ENCODE measurements around the gene CNPY4.

Gene CNPY4

GRCh38 chr7:100081535-100082102 is 37.8 kb upstream of the CNPY4 start, which contains the start of gene ZNF3:
Gene ZNF3, minus strand, starts transcription at chr7:100081723. Its CDS starts 4,366 bp downstream, at chr7:100077357.
- Histone ChIP-seq H3K4me3 (ENCODE audit: low read length in 2 of 2) (peak within 1 kb of the TSS; percentile 95 to 100), H3K9me3 (ENCODE audit: control insufficient read depth in 2 of 2, low read length in 2 of 2) (no peaks in the 10 kb centered on the region), H3K36me3 (ENCODE audit: control insufficient read depth in 2 of 2, insufficient read depth in 2 of 2, low read length in 2 of 2) (peaks cover 8 to 9% of the 10 kb centered on the region in 2 donors), H3K4me1 (ENCODE audit: control insufficient read depth in 2 of 2, insufficient read depth in 2 of 2, low read length in 2 of 2) (peaks cover 30 to 41% of the 10 kb centered on the region in 2 donors), H3K9ac (ENCODE audit: low read depth in 1 of 2, low read length in 2 of 2) (peak within 1 kb of the TSS; percentile 95 to 99), H3K27ac (ENCODE audit: low read depth in 2 of 2, low read length in 2 of 2) (peak within 1 kb of the TSS; percentile 85 to 88), H3K27me3 (ENCODE audit: control insufficient read depth in 2 of 2, insufficient read depth in 2 of 2, low read length in 2 of 2) (no peaks in the 10 kb centered on the region)

GRCh38 chr7:100082978-100083377 is 36.5 kb upstream of the CNPY4 start:
- peak overlapping the region; percentile 76 to 85 for H3K27ac ChIP-seq (ENCODE audit: low read depth in 2 of 2, low read length in 2 of 2)
- H3K9ac ChIP-seq (ENCODE audit: low read depth in 1 of 2, low read length in 2 of 2): no peak overlapping the region
- H3K4me3 ChIP-seq (ENCODE audit: low read length in 2 of 2): no peak overlapping the region
- peaks cover 3% of the 10 kb centered on the region in 2 donors for H3K36me3 ChIP-seq (ENCODE audit: control insufficient read depth in 2 of 2, insufficient read depth in 2 of 2, low read length in 2 of 2)
- no peaks in the 10 kb centered on the region for H3K27me3 ChIP-seq (ENCODE audit: control insufficient read depth in 2 of 2, insufficient read depth in 2 of 2, low read length in 2 of 2)
- no peaks in the 10 kb centered on the region for H3K9me3 ChIP-seq (ENCODE audit: control insufficient read depth in 2 of 2, low read length in 2 of 2)
- peaks cover 20 to 33% of the 10 kb centered on the region in 2 donors for H3K4me1 ChIP-seq (ENCODE audit: control insufficient read depth in 2 of 2, insufficient read depth in 2 of 2, low read length in 2 of 2)

GRCh38 chr7:100085515-100085914 is 33.9 kb upstream of the CNPY4 start:
- Histone ChIP-seq H3K4me3 (ENCODE audit: low read length in 2 of 2) (no peak overlapping the region), H3K4me1 (ENCODE audit: control insufficient read depth in 2 of 2, insufficient read depth in 2 of 2, low read length in 2 of 2) (peaks cover 20 to 23% of the 10 kb centered on the region in 2 donors), H3K27ac (ENCODE audit: low read depth in 2 of 2, low read length in 2 of 2) (no peak overlapping the region), H3K9ac (ENCODE audit: low read depth in 1 of 2, low read length in 2 of 2) (no peak overlapping the region), H3K9me3 (ENCODE audit: control insufficient read depth in 2 of 2, low read length in 2 of 2) (no peaks in the 10 kb centered on the region), H3K27me3 (ENCODE audit: control insufficient read depth in 2 of 2, insufficient read depth in 2 of 2, low read length in 2 of 2) (no peaks in the 10 kb centered on the region), H3K36me3 (ENCODE audit: control insufficient read depth in 2 of 2, insufficient read depth in 2 of 2, low read length in 2 of 2) (peaks cover 3 to 5% of the 10 kb centered on the region in 2 donors)

- Histone ChIP-seq H3K27ac (ENCODE audit: low read depth in 2 of 2, low read length in 2 of 2) (peak overlapping the region; percentile 44 to 45), H3K4me1 (ENCODE audit: control insufficient read depth in 2 of 2, insufficient read depth in 2 of 2, low read length in 2 of 2) (peaks cover 18 to 20% of the 10 kb centered on the region in 2 donors), H3K9ac (ENCODE audit: low read depth in 1 of 2, low read length in 2 of 2) (no peak overlapping the region)
Measured at GRCh38 chr7:100087055-100087750, 32.2 kb upstream of the CNPY4 start.

GRCh38 chr7:100088095-100088620 is 31.3 kb upstream of the CNPY4 start:
- Histone ChIP-seq H3K9ac (ENCODE audit: low read depth in 1 of 2, low read length in 2 of 2) (peak overlapping the region; percentile 80 to 82), H3K9me3 (ENCODE audit: control insufficient read depth in 2 of 2, low read length in 2 of 2) (no peaks in the 10 kb centered on the region)

More at GRCh38 chr7:100087055-100087750, 32.2 kb upstream of the CNPY4 start:
- H3K4me3 ChIP-seq (ENCODE audit: low read length in 2 of 2): no peak overlapping the region
- peaks cover 19 to 22% of the 10 kb centered on the region in 2 donors for H3K36me3 ChIP-seq (ENCODE audit: control insufficient read depth in 2 of 2, insufficient read depth in 2 of 2, low read length in 2 of 2)
- no peaks in the 10 kb centered on the region for H3K9me3 ChIP-seq (ENCODE audit: control insufficient read depth in 2 of 2, low read length in 2 of 2)
- H3K27me3 ChIP-seq (ENCODE audit: control insufficient read depth in 2 of 2, insufficient read depth in 2 of 2, low read length in 2 of 2): no peaks in the 10 kb centered on the region

GRCh38 chr7:100088621-100089457 is 30.6 kb upstream of the CNPY4 start, which contains the start of gene COPS6:
Gene COPS6, plus strand, starts transcription at chr7:100088969. Its CDS starts 22 bp downstream, at chr7:100088991.
- H3K36me3 ChIP-seq (ENCODE audit: control insufficient read depth in 2 of 2, insufficient read depth in 2 of 2, low read length in 2 of 2): peaks cover 36 to 38% of the 10 kb centered on the region in 2 donors
- H3K4me1 ChIP-seq (ENCODE audit: control insufficient read depth in 2 of 2, insufficient read depth in 2 of 2, low read length in 2 of 2): peaks cover 11 to 12% of the 10 kb centered on the region in 2 donors
- no peaks in the 10 kb centered on the region for H3K27me3 ChIP-seq (ENCODE audit: control insufficient read depth in 2 of 2, insufficient read depth in 2 of 2, low read length in 2 of 2)
- H3K9me3 ChIP-seq (ENCODE audit: control insufficient read depth in 2 of 2, low read length in 2 of 2): no peaks in the 10 kb centered on the region
- peak within 1 kb of the TSS; percentile 91 to 95 for H3K4me3 ChIP-seq (ENCODE audit: low read length in 2 of 2)
- peak within 1 kb of the TSS; percentile 80 to 93 for H3K9ac ChIP-seq (ENCODE audit: low read depth in 1 of 2, low read length in 2 of 2)
- H3K27ac ChIP-seq (ENCODE audit: low read depth in 2 of 2, low read length in 2 of 2): peak within 1 kb of the TSS; percentile 80 to 89

More at GRCh38 chr7:100088095-100088620, 31.3 kb upstream of the CNPY4 start:
- Histone ChIP-seq H3K36me3 (ENCODE audit: control insufficient read depth in 2 of 2, insufficient read depth in 2 of 2, low read length in 2 of 2) (peaks cover 29 to 32% of the 10 kb centered on the region in 2 donors), H3K4me3 (ENCODE audit: low read length in 2 of 2) (peak overlapping the region; percentile 85 to 91), H3K4me1 (ENCODE audit: control insufficient read depth in 2 of 2, insufficient read depth in 2 of 2, low read length in 2 of 2) (peaks cover 11 to 12% of the 10 kb centered on the region in 2 donors), H3K27me3 (ENCODE audit: control insufficient read depth in 2 of 2, insufficient read depth in 2 of 2, low read length in 2 of 2) (no peaks in the 10 kb centered on the region), H3K27ac (ENCODE audit: low read depth in 2 of 2, low read length in 2 of 2) (peak overlapping the region; percentile 80 to 89)

GRCh38 chr7:100089458-100090196 is 29.8 kb upstream of the CNPY4 start:
- Histone ChIP-seq H3K4me1 (ENCODE audit: control insufficient read depth in 2 of 2, insufficient read depth in 2 of 2, low read length in 2 of 2) (peaks cover 11 to 12% of the 10 kb centered on the region in 2 donors), H3K36me3 (ENCODE audit: control insufficient read depth in 2 of 2, insufficient read depth in 2 of 2, low read length in 2 of 2) (peaks cover 40 to 46% of the 10 kb centered on the region in 2 donors), H3K4me3 (ENCODE audit: low read length in 2 of 2) (peak overlapping the region; percentile 91 to 95), H3K27me3 (ENCODE audit: control insufficient read depth in 2 of 2, insufficient read depth in 2 of 2, low read length in 2 of 2) (no peaks in the 10 kb centered on the region), H3K9ac (ENCODE audit: low read depth in 1 of 2, low read length in 2 of 2) (peak overlapping the region; percentile 80 to 93), H3K27ac (ENCODE audit: low read depth in 2 of 2, low read length in 2 of 2) (peak overlapping the region in 1 of 2 donors; percentile 89), H3K9me3 (ENCODE audit: control insufficient read depth in 2 of 2, low read length in 2 of 2) (no peaks in the 10 kb centered on the region)

GRCh38 chr7:100090527-100091410 is 28.7 kb upstream of the CNPY4 start:
- H3K9ac ChIP-seq (ENCODE audit: low read depth in 1 of 2, low read length in 2 of 2): no peak overlapping the region
- no peaks in the 10 kb centered on the region for H3K27me3 ChIP-seq (ENCODE audit: control insufficient read depth in 2 of 2, insufficient read depth in 2 of 2, low read length in 2 of 2)
- H3K9me3 ChIP-seq (ENCODE audit: control insufficient read depth in 2 of 2, low read length in 2 of 2): no peaks in the 10 kb centered on the region
- no peak overlapping the region for H3K4me3 ChIP-seq (ENCODE audit: low read length in 2 of 2)
- H3K36me3 ChIP-seq (ENCODE audit: control insufficient read depth in 2 of 2, insufficient read depth in 2 of 2, low read length in 2 of 2): peaks cover 50 to 58% of the 10 kb centered on the region in 2 donors
- H3K4me1 ChIP-seq (ENCODE audit: control insufficient read depth in 2 of 2, insufficient read depth in 2 of 2, low read length in 2 of 2): peaks cover 11 to 12% of the 10 kb centered on the region in 2 donors
- H3K27ac ChIP-seq (ENCODE audit: low read depth in 2 of 2, low read length in 2 of 2): no peak overlapping the region
